DND-41 (cell line): Measurements from ENCODE around the gene GLT6D1.

Experiments
- ATAC-seq: fragments of 200-7000 bp; cut with Tn5 transposase; 3 replicates; pipeline ENCODE4 v1.9.1; 2021; ENCODE audit warnings: low read depth; ENCODE audit not compliant: insufficient read depth
- DNase-seq: peaks from one replicate; pipeline ENCODE4 v3.0.0-alpha.2; 2020
- H2AFZ ChIP-seq: 2 replicates; pipeline ENCODE4 v1.6.0; 2012; ENCODE audit warnings: low read depth, low read length
- H3K27ac ChIP-seq: 2 replicates; pipeline ENCODE4 v1.5.1; 2012; ENCODE audit warnings: low read length, inconsistent platforms
- H3K27me3 ChIP-seq: fragments of 200-600 bp; sonication (generic); 2 replicates; pipeline ENCODE4 v1.6.0; 2012; ENCODE audit warnings: low read length, mild to moderate bottlenecking, inconsistent platforms; ENCODE audit not compliant: insufficient read depth, poor library complexity
- H3K36me3 ChIP-seq: 2 replicates; pipeline ENCODE4 v1.5.1; 2012; ENCODE audit warnings: low read length, inconsistent platforms; ENCODE audit not compliant: insufficient read depth
- H3K4me1 ChIP-seq: 2 replicates; pipeline ENCODE4 v1.5.1; 2012; ENCODE audit warnings: mild to moderate bottlenecking, low read length; ENCODE audit not compliant: insufficient read depth
- H3K4me2 ChIP-seq: 2 replicates; pipeline ENCODE4 v1.6.0; 2012; ENCODE audit warnings: mild to moderate bottlenecking, moderate library complexity, low read length, inconsistent platforms; ENCODE audit not compliant: insufficient read depth
- H3K4me3 ChIP-seq, 2 experiments: fragments of 200-600 bp in 1 of 2; shearing (Covaris generic) in 1 of 2; 2 replicates each; pipeline ENCODE4 v1.5.1; 2012 to 2016; ENCODE audit warnings: inconsistent platforms in 2 of 2, low read length in 2 of 2, mild to moderate bottlenecking in 2 of 2, low read depth in 1 of 2, moderate library complexity in 1 of 2
- H3K79me2 ChIP-seq: 2 replicates; pipeline ENCODE4 v1.6.0; 2012; ENCODE audit warnings: low read length, inconsistent platforms; ENCODE audit not compliant: insufficient read depth
- H3K9ac ChIP-seq: 2 replicates; pipeline ENCODE4 v1.6.0; 2012; ENCODE audit warnings: low read depth, mild to moderate bottlenecking, inconsistent platforms, low read length, moderate library complexity
- H3K9me3 ChIP-seq: 2 replicates; pipeline ENCODE4 v1.5.1; 2012; ENCODE audit warnings: low read length, moderate library complexity, mild to moderate bottlenecking, inconsistent platforms; ENCODE audit not compliant: insufficient read depth, severe bottlenecking
- H4K20me1 ChIP-seq: 2 replicates; pipeline ENCODE4 v1.6.0; 2012; ENCODE audit warnings: low read length; ENCODE audit not compliant: insufficient read depth
- CTCF ChIP-seq: IDR thresholded peaks from 2 replicates; pipeline ENCODE4 v1.5.1; 2012; ENCODE audit warnings: borderline replicate concordance, low read length, moderate library complexity, mild to moderate bottlenecking; ENCODE audit not compliant: poor library complexity, severe bottlenecking; ENCODE audit errors: extremely low read depth
- EZH2 ChIP-seq: IDR thresholded peaks from 3 replicates; pipeline ENCODE4 v1.6.1; 2012; ENCODE audit warnings: borderline replicate concordance, low read depth, mild to moderate bottlenecking, moderate library complexity, low read length, inconsistent platforms; ENCODE audit not compliant: severe bottlenecking

Gene GLT6D1

GRCh38 chr9:135657416-135657815 is 18.1 kb upstream of the GLT6D1 start:
- Histone ChIP-seq H3K9me3 (peaks cover 2% of the 10 kb centered on the region), H3K4me2 (no peak overlapping the region), H3K4me3 (no peak overlapping the region), H3K27me3 (no peaks in the 10 kb centered on the region), H3K9ac (no peak overlapping the region), H3K27ac (no peak overlapping the region), H4K20me1 (no peaks in the 10 kb centered on the region), H3K36me3 (no peaks in the 10 kb centered on the region), H2AFZ (no peak overlapping the region), H3K79me2 (no peaks in the 10 kb centered on the region), H3K4me1 (no peaks in the 10 kb centered on the region)
- TF ChIP-seq CTCF (no peak), EZH2 (no peak)
- DNase-seq (no peak), ATAC-seq (no peak)

GRCh38 chr9:135655317-135655716 is 16.0 kb upstream of the GLT6D1 start:
- TF ChIP-seq EZH2 (no peak), CTCF (no peak)
- no peak overlapping the region for H3K9ac ChIP-seq
- no peaks in the 10 kb centered on the region for H3K27me3 ChIP-seq
- H2AFZ ChIP-seq, result no peak overlapping the region
- no peaks in the 10 kb centered on the region for H3K36me3 ChIP-seq
- H3K4me1 ChIP-seq, result no peaks in the 10 kb centered on the region
- no peak overlapping the region for H3K4me3 ChIP-seq
- DNase-seq (no peak), ATAC-seq (no peak)
- H4K20me1 ChIP-seq, result no peaks in the 10 kb centered on the region
- no peaks in the 10 kb centered on the region for H3K79me2 ChIP-seq
- H3K27ac ChIP-seq, result no peak overlapping the region
- H3K9me3 ChIP-seq, result peaks cover 9% of the 10 kb centered on the region
- no peak overlapping the region for H3K4me2 ChIP-seq

- Histone ChIP-seq H3K9me3 (peaks cover 23% of the 10 kb centered on the region), H3K4me2 (no peak overlapping the region), H2AFZ (no peak overlapping the region), H3K4me1 (no peaks in the 10 kb centered on the region), H3K9ac (no peak overlapping the region), H4K20me1 (no peaks in the 10 kb centered on the region), H3K27ac (no peak overlapping the region), H3K27me3 (no peaks in the 10 kb centered on the region), H3K79me2 (no peaks in the 10 kb centered on the region), H3K36me3 (no peaks in the 10 kb centered on the region), H3K4me3 (no peak overlapping the region)
- DNase-seq, result no peak
- TF ChIP-seq CTCF (no peak), EZH2 (no peak)
- no peak for ATAC-seq
Observed at GRCh38 chr9:135650408-135650807, 11.1 kb upstream of the GLT6D1 start.

GRCh38 chr9:135649508-135649907 is 10.2 kb upstream of the GLT6D1 start:
- H3K9me3 ChIP-seq, result peaks cover 28% of the 10 kb centered on the region
- no peak overlapping the region for H3K4me3 ChIP-seq
- H3K27me3 ChIP-seq, result no peaks in the 10 kb centered on the region
- H2AFZ ChIP-seq, result no peak overlapping the region
- ATAC-seq, result no peak
- no peak for DNase-seq
- TF ChIP-seq CTCF (no peak), EZH2 (no peak)
- H4K20me1 ChIP-seq, result no peaks in the 10 kb centered on the region
- no peaks in the 10 kb centered on the region for H3K36me3 ChIP-seq
- H3K9ac ChIP-seq, result no peak overlapping the region
- no peaks in the 10 kb centered on the region for H3K79me2 ChIP-seq
- no peaks in the 10 kb centered on the region for H3K4me1 ChIP-seq
- no peak overlapping the region for H3K4me2 ChIP-seq
- no peak overlapping the region for H3K27ac ChIP-seq
